Endothelial cell of umbilical vein (primary cell): ENCODE results near the gene PPP1CB.

ENCODE experiments used
- CTCF ChIP-seq, 2 donors: IDR thresholded peaks; 1 replicate in 1 of 2; 2 replicates in 1 of 2; pipeline ENCODE4 v1.5.1; 2011; ENCODE audit warnings: low read length in 2 of 2, mild to moderate bottlenecking in 2 of 2, moderate library complexity in 2 of 2, control low read depth in 1 of 2, inconsistent platforms in 1 of 2, low read depth in 1 of 2; ENCODE audit not compliant: insufficient read depth in 1 of 2; ENCODE audit errors: extremely low read depth in 1 of 2
- GATA2 ChIP-seq: IDR thresholded peaks from 2 replicates; pipeline ENCODE4 v1.7.0; 2011; ENCODE audit warnings: low read depth, mild to moderate bottlenecking, moderate library complexity, mixed read lengths, low read length; ENCODE audit not compliant: insufficient read length, insufficient read depth
- JUN ChIP-seq: IDR thresholded peaks from 2 replicates; pipeline ENCODE4 v1.6.1; 2011; ENCODE audit warnings: borderline replicate concordance, low read depth; ENCODE audit not compliant: insufficient read length, insufficient read depth
- POLR2A ChIP-seq: IDR thresholded peaks from 2 replicates; pipeline ENCODE4 v1.6.1; 2012; ENCODE audit warnings: low read depth, mild to moderate bottlenecking, control low read depth, low read length
- POLR2AphosphoS5 ChIP-seq: IDR thresholded peaks from 2 replicates; pipeline ENCODE4 v1.6.1; 2012; ENCODE audit warnings: low read depth, mild to moderate bottlenecking, control low read depth, low read length, moderate library complexity; ENCODE audit not compliant: insufficient read depth
- TF ChIP-seq, protein P1 (sequence below): IDR thresholded peaks from 2 replicates; pipeline ENCODE4 v1.6.1; 2011; ENCODE audit not compliant: insufficient read depth, insufficient read length

GRCh38 chr2:28772351-28772750, 20.7 kb downstream of the PPP1CB start:
- TF ChIP-seq CTCF (IDR thresholded peaks at IDR 0.05; ENCODE audit: extremely low read depth in 1 of 2, insufficient read depth in 1 of 2, low read depth in 1 of 2, low read length in 2 of 2) (no peak), JUN (no peak), GATA2 (no peak), POLR2A (no peak), POLR2AphosphoS5 (no peak)
- TF ChIP-seq, protein P1, sequence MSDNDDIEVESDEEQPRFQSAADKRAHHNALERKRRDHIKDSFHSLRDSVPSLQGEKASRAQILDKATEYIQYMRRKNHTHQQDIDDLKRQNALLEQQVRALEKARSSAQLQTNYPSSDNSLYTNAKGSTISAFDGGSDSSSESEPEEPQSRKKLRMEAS = no peak
